ENCODE results near the gene RASL11A. TPM values are rescaled to one million over a fixed set of nuclear protein-coding genes. Genes with fewer than 3 reads are reported as not detected.
"Not testable (repeated sequence)": the region's sequence is repeated elsewhere in the genome, so short reads cannot be mapped to it uniquely, and the experiment has no call there.

Gene RASL11A
- total RNA-seq, 5 donors from 2014 or later (not counting 1 experiment from before 2014, with no cell fraction given) = 0.96 to 5.4 (median 2.1) TPM

- Histone ChIP-seq H3K9me3 (no peaks in the 10 kb centered on the region), H3K27me3 (replicated peaks in 1 of 2; ENCODE audit: control insufficient read depth in 2 of 2, extremely low read depth in 1 of 2, insufficient read depth in 2 of 2, low read length in 1 of 2) (peaks cover 0 to 9% of the 10 kb centered on the region in 2 experiments), H3K4me1 (ENCODE audit: control insufficient read depth in 1 of 2, extremely low read depth in 1 of 2, insufficient read depth in 2 of 2, low read length in 2 of 2) (no peaks in the 10 kb centered on the region), H3K27ac (ENCODE audit: low read length) (no peak overlapping the region), H3K36me3 (ENCODE audit: control insufficient read depth in 2 of 2, extremely low read depth in 1 of 2, insufficient read depth in 1 of 2, low read length in 1 of 2) (no peaks in the 10 kb centered on the region), H3K4me3 (ENCODE audit: control insufficient read depth in 1 of 2, extremely low read depth in 1 of 2, low read length in 1 of 2) (no peak overlapping the region)
- Mint-ChIP-seq H3K4me3 (no peak overlapping the region), H3K4me1 (no peaks in the 10 kb centered on the region), H3K9me3 (no peaks in the 10 kb centered on the region), H3K27me3 (peaks cover 17 to 34% of the 10 kb centered on the region in 2 donors), H3K27ac (no peak overlapping the region), H3K36me3 (no peaks in the 10 kb centered on the region)
- ChIA-PET CTCF (no interaction called here), POLR2A (no interaction called here)
- ATAC-seq (replicated peaks in 1 of 4) (no peak), DNase-seq (no peak)
Observed at GRCh38 chr13:27319404-27319803, 48.8 kb downstream of the RASL11A start.

- POLR2A ChIA-PET = no interaction called here
- H3K4me3 Mint-ChIP-seq = no peak overlapping the region
- Histone ChIP-seq H3K4me1 (ENCODE audit: control insufficient read depth in 1 of 2, extremely low read depth in 1 of 2, insufficient read depth in 2 of 2, low read length in 2 of 2) (no peaks in the 10 kb centered on the region), H3K9me3 (no peaks in the 10 kb centered on the region), H3K27me3 (replicated peaks in 1 of 2; ENCODE audit: control insufficient read depth in 2 of 2, extremely low read depth in 1 of 2, insufficient read depth in 2 of 2, low read length in 1 of 2) (peaks cover 0 to 6% of the 10 kb centered on the region in 2 experiments), H3K27ac (ENCODE audit: low read length) (no peak overlapping the region), H3K36me3 (ENCODE audit: control insufficient read depth in 2 of 2, extremely low read depth in 1 of 2, insufficient read depth in 1 of 2, low read length in 1 of 2) (no peaks in the 10 kb centered on the region), H3K4me3 (ENCODE audit: control insufficient read depth in 1 of 2, extremely low read depth in 1 of 2, low read length in 1 of 2) (no peak overlapping the region)
- 0% methylated on average over 1 of the region's 8 CpGs for WGBS (ENCODE audit: insufficient coverage)
- CTCF ChIA-PET = no interaction called here
- no peak for ATAC-seq (replicated peaks in 1 of 4)
- H3K27ac Mint-ChIP-seq = no peak overlapping the region
- no peaks in the 10 kb centered on the region for H3K36me3 Mint-ChIP-seq
- peaks cover 9 to 26% of the 10 kb centered on the region in 2 donors for H3K27me3 Mint-ChIP-seq
- no peaks in the 10 kb centered on the region for H3K4me1 Mint-ChIP-seq
- DNase-seq = no peak
- no peaks in the 10 kb centered on the region for H3K9me3 Mint-ChIP-seq
Observed at GRCh38 chr13:27321468-27322431, 51.1 kb downstream of the RASL11A start.

- H3K9me3 Mint-ChIP-seq; H3K4me3 ChIP-seq (ENCODE audit: control insufficient read depth in 1 of 2, extremely low read depth in 1 of 2, low read length in 1 of 2); POLR2A ChIA-PET; CTCF ChIA-PET; DNase-seq; H3K9me3 ChIP-seq; H3K27ac Mint-ChIP-seq; H3K4me1 Mint-ChIP-seq; ATAC-seq (replicated peaks in 1 of 4); H3K27me3 ChIP-seq (replicated peaks in 1 of 2; ENCODE audit: control insufficient read depth in 2 of 2, extremely low read depth in 1 of 2, insufficient read depth in 2 of 2, low read length in 1 of 2); H3K4me1 ChIP-seq (ENCODE audit: control insufficient read depth in 1 of 2, extremely low read depth in 1 of 2, insufficient read depth in 2 of 2, low read length in 2 of 2); H3K36me3 Mint-ChIP-seq; H3K4me3 Mint-ChIP-seq; H3K27ac ChIP-seq (ENCODE audit: low read length); H3K36me3 ChIP-seq (ENCODE audit: control insufficient read depth in 2 of 2, extremely low read depth in 1 of 2, insufficient read depth in 1 of 2, low read length in 1 of 2): not testable (repeated sequence)
- 93% methylated on average over 4 of the region's 6 CpGs for WGBS (ENCODE audit: insufficient coverage)
- H3K27me3 Mint-ChIP-seq = peaks cover 7 to 24% of the 10 kb centered on the region in 2 donors
Observed at GRCh38 chr13:27322443-27322842, 51.8 kb downstream of the RASL11A start.

Other genes starting within 250 kb of the RASL11A start
- gene USP12, start 99.0 kb upstream of the RASL11A start, total RNA-seq = 10 to 100 TPM; 20.9 to 43.6 (median 21.8) TPM
- 1,000 to 10,000 TPM; 1,968 to 2,258 (median 2,221) TPM for gene RPL21, start 19.3 kb upstream of the RASL11A start, total RNA-seq
- 100 to 1,000 TPM; 144 to 266 (median 229) TPM for gene GTF3A, start 153.8 kb downstream of the RASL11A start, total RNA-seq
- 10 to 100 TPM; 45.4 to 74.1 (median 61.4) TPM for gene MTIF3, start 179.7 kb downstream of the RASL11A start, total RNA-seq